HEK293 (cell line): ENCODE data around the gene LHX6.
A peak's percentile ranks its signal among the peaks of the same experiment; 100 is the strongest.

ENCODE experiments used
- CTCF ChIA-PET: fragments of 350-600 bp; formaldehyde crosslinking; extraction: SDS; loops from one replicate; lab custom pipeline; 2021; ENCODE audit warnings: antibody characterized with exemption; lab: Yijun Ruan, JAX
- POLR2A ChIA-PET: fragments of 300-600 bp; formaldehyde crosslinking; extraction: SDS; loops from one replicate; lab custom pipeline; 2020; ENCODE audit warnings: antibody characterized with exemption, inconsistent platforms; lab: Yijun Ruan, JAX
- H3K27ac ChIP-seq: fragments of 200-500 bp; sonication (Bioruptor generic); 2 replicates; pipeline ENCODE4 v1.5.1; 2014; ENCODE audit warnings: low read depth, low read length, control low read depth, inconsistent platforms; ENCODE audit errors: extremely low read depth
- H3K36me3 ChIP-seq, 2 experiments: fragments of 200-500 bp in 1 of 2; sonication (Bioruptor generic) in 1 of 2; 1 replicate in 1 of 2; 2 replicates in 1 of 2; pipeline ENCODE4 v1.5.1; 2014 to 2017; ENCODE audit warnings: inconsistent platforms in 2 of 2, low read length in 2 of 2; ENCODE audit not compliant: control insufficient read depth in 2 of 2, insufficient read depth in 1 of 2
- H3K4me1 ChIP-seq: fragments of 200-500 bp; sonication (Bioruptor generic); 2 replicates; pipeline ENCODE4 v1.5.1; 2014; ENCODE audit warnings: mild to moderate bottlenecking, low read length, inconsistent platforms; ENCODE audit not compliant: control insufficient read depth, insufficient read depth
- H3K4me3 ChIP-seq: 2 replicates; pipeline ENCODE4 v1.5.1; 2011; ENCODE audit warnings: low read depth, mild to moderate bottlenecking, control low read depth, low read length, moderate library complexity
- H3K9me3 ChIP-seq: fragments of 200-500 bp; sonication (Bioruptor generic); 2 replicates; pipeline ENCODE4 v1.5.1; 2014; ENCODE audit warnings: low read depth, low read length, inconsistent platforms; ENCODE audit not compliant: control insufficient read depth, insufficient read depth
- IKZF3 ChIP-seq: fragments of 450-650 bp; IDR thresholded peaks from 2 replicates; pipeline ENCODE4 v1.5.0; 2018; ENCODE audit warnings: missing biosample characterization, mild to moderate bottlenecking, missing genetic modification characterization, moderate library complexity
- KLF9 ChIP-seq: fragments of 450-650 bp; formaldehyde crosslinking; IDR thresholded peaks from 2 replicates; pipeline ENCODE4 v1.5.1; 2016; ENCODE audit warnings: missing biosample characterization, missing genetic modification characterization, low read depth
- MZF1 ChIP-seq: fragments of 450-650 bp; formaldehyde crosslinking; IDR thresholded peaks from 2 replicates; pipeline ENCODE4 v1.5.1; 2017; ENCODE audit warnings: missing biosample characterization, missing genetic modification characterization, borderline replicate concordance
- PRDM4 ChIP-seq: fragments of 450-650 bp; formaldehyde crosslinking; IDR thresholded peaks from 2 replicates; pipeline ENCODE4 v1.5.1; 2017; ENCODE audit warnings: missing biosample characterization, missing genetic modification characterization
- PRDM6 ChIP-seq: fragments of 450-650 bp; formaldehyde crosslinking; IDR thresholded peaks from 2 replicates; pipeline ENCODE4 v1.5.1; 2017; ENCODE audit warnings: missing biosample characterization, missing genetic modification characterization
- SP7 ChIP-seq: fragments of 450-650 bp; formaldehyde crosslinking; IDR thresholded peaks from 2 replicates; pipeline ENCODE4 v1.5.1; 2016; ENCODE audit warnings: missing biosample characterization, missing genetic modification characterization
- TRIM28 ChIP-seq: IDR thresholded peaks from 2 replicates; pipeline ENCODE4 v1.6.1; 2011; ENCODE audit warnings: low read length, control low read depth, borderline replicate concordance
- ZBTB17 ChIP-seq: fragments of 450-650 bp; formaldehyde crosslinking; IDR thresholded peaks from 2 replicates; pipeline ENCODE4 v1.5.1; 2016; ENCODE audit warnings: missing biosample characterization, missing genetic modification characterization
- ZIC2 ChIP-seq: fragments of 450-650 bp; formaldehyde crosslinking; IDR thresholded peaks from 2 replicates; pipeline ENCODE4 v1.5.1; 2016; ENCODE audit warnings: missing biosample characterization, missing genetic modification characterization
- ZNF10 ChIP-seq: fragments of 450-650 bp; formaldehyde crosslinking; IDR thresholded peaks from 2 replicates; pipeline ENCODE4 v1.5.1; 2017; ENCODE audit warnings: missing biosample characterization, missing genetic modification characterization
- ZNF148 ChIP-seq: fragments of 450-650 bp; formaldehyde crosslinking; IDR thresholded peaks from 2 replicates; pipeline ENCODE4 v1.5.0; 2017; ENCODE audit warnings: missing biosample characterization, missing genetic modification characterization, borderline replicate concordance
- ZNF155 ChIP-seq: fragments of 450-650 bp; formaldehyde crosslinking; IDR thresholded peaks from 2 replicates; pipeline ENCODE4 v1.5.1; 2016; ENCODE audit warnings: missing biosample characterization, missing genetic modification characterization
- ZNF202 ChIP-seq: fragments of 450-650 bp; formaldehyde crosslinking; IDR thresholded peaks from 2 replicates; pipeline ENCODE4 v1.5.1; 2016; ENCODE audit warnings: missing biosample characterization, missing genetic modification characterization, borderline replicate concordance
- ZNF311 ChIP-seq: fragments of 450-650 bp; formaldehyde crosslinking; IDR thresholded peaks from 2 replicates; pipeline ENCODE4 v1.5.1; 2017; ENCODE audit warnings: missing biosample characterization, missing genetic modification characterization, borderline replicate concordance
- ZNF335 ChIP-seq: fragments of 450-650 bp; formaldehyde crosslinking; conservative IDR thresholded peaks from 2 replicates; pipeline ENCODE4 v1.5.1; 2016; ENCODE audit warnings: missing biosample characterization, missing genetic modification characterization
- ZNF426 ChIP-seq: fragments of 450-650 bp; formaldehyde crosslinking; IDR thresholded peaks from 2 replicates; pipeline ENCODE4 v1.5.1; 2017; ENCODE audit warnings: missing biosample characterization, missing genetic modification characterization, mild to moderate bottlenecking, inconsistent platforms, moderate library complexity
- ZNF585B ChIP-seq: fragments of 450-650 bp; formaldehyde crosslinking; IDR thresholded peaks from 2 replicates; pipeline ENCODE4 v1.5.1; 2016; ENCODE audit warnings: missing biosample characterization, missing genetic modification characterization
- ZNF600 ChIP-seq: fragments of 450-650 bp; formaldehyde crosslinking; IDR thresholded peaks from 2 replicates; pipeline ENCODE4 v1.5.1; 2016; ENCODE audit warnings: missing biosample characterization, missing genetic modification characterization
- ZNF747 ChIP-seq: fragments of 450-650 bp; formaldehyde crosslinking; IDR thresholded peaks from 2 replicates; pipeline ENCODE4 v1.5.1; 2016; ENCODE audit warnings: missing biosample characterization, missing genetic modification characterization

The LHX6 gene

GRCh38 chr9:122262073-122262472 lies 33.3 kb upstream of the LHX6 start:
- POLR2A ChIA-PET, result interaction anchor here (2.1 kb wide), 1 partner anchor 10 kb away, joined by 5 read pairs; no protein-coding TSS in a partner anchor
- CTCF ChIA-PET, result interaction anchor here (0.6 to 5.3 kb wide), 2 partner anchors 64 to 136 kb away, joined by 3 to 19 read pairs; no protein-coding TSS in a partner anchor
- Histone ChIP-seq H3K4me3 (no peak overlapping the region), H3K36me3 (peaks cover 8 to 39% of the 10 kb centered on the region in 2 experiments), H3K4me1 (peaks cover 4% of the 10 kb centered on the region), H3K27ac (peak overlapping the region; percentile 24; the same call in 1 of the 2 replicates), H3K9me3 (no peaks in the 10 kb centered on the region)
- TF ChIP-seq ZNF585B (tag by site-specific recombination) (no peak), PRDM4 (no peak), ZNF202 (tag by site-specific recombination) (no peak), ZNF155 (tag by site-specific recombination) (no peak), ZNF311 (tag by site-specific recombination) (no peak), MZF1 (tag by site-specific recombination) (no peak)

GRCh38 chr9:122261469-122261881 lies 32.7 kb upstream of the LHX6 start:
- Histone ChIP-seq H3K4me3 (no peak overlapping the region), H3K36me3 (peaks cover 8 to 39% of the 10 kb centered on the region in 2 experiments), H3K9me3 (no peaks in the 10 kb centered on the region), H3K4me1 (peaks cover 4% of the 10 kb centered on the region), H3K27ac (peak overlapping the region; percentile 24; the same call in 1 of the 2 replicates)
- ChIA-PET CTCF (interaction anchor here (0.6 to 5.3 kb wide), 2 partner anchors 64 to 135 kb away, joined by 3 to 19 read pairs; no protein-coding TSS in a partner anchor), POLR2A (interaction anchor here (2.1 kb wide), 1 partner anchor 9 kb away, joined by 5 read pairs; no protein-coding TSS in a partner anchor)
- peak; percentile 61; the same call in 1 of the 2 replicates for TF ChIP-seq ZNF600 (tag by site-specific recombination)
- peak; percentile 55 for TF ChIP-seq ZNF335 (tag by site-specific recombination)
- 0 out of 2 replicates have a peak, but pooled peaks have one; percentile 26 for TF ChIP-seq ZBTB17
- TF ChIP-seq KLF9 (tag by site-specific recombination), result peak; percentile 57; the same call in 1 of the 2 replicates
- TF ChIP-seq IKZF3 (tag by site-specific recombination), result peak; percentile 33; the same call in 1 of the 2 replicates
- TF ChIP-seq ZNF10 (tag by site-specific recombination), result no peak
- peak; percentile 81 for TF ChIP-seq PRDM6 (tag by site-specific recombination)
- 0 out of 2 replicates have a peak, but pooled peaks have one; percentile 36 for TF ChIP-seq MZF1 (tag by site-specific recombination)
- no peak for TF ChIP-seq TRIM28

- ChIA-PET CTCF (no interaction called here), POLR2A (no interaction called here)
- Histone ChIP-seq H3K9me3 (no peaks in the 10 kb centered on the region), H3K4me3 (no peak overlapping the region), H3K36me3 (peaks cover 8 to 56% of the 10 kb centered on the region in 2 experiments), H3K27ac (no peak overlapping the region), H3K4me1 (peaks cover 4% of the 10 kb centered on the region)
- TF ChIP-seq SP7 (tag by site-specific recombination) (no peak), PRDM4 (no peak), ZIC2 (tag by site-specific recombination) (no peak), ZNF747 (tag by site-specific recombination) (no peak), ZNF148 (no peak), ZNF426 (no peak)
Measured at GRCh38 chr9:122258886-122259415, 30.2 kb upstream of the LHX6 start.
